IPS-18c (cell line): ENCODE results near the gene PNKP.
A peak's percentile ranks its signal among the peaks of the same experiment; 100 is the strongest.

Experiments used
- H3K4me3 ChIP-seq: 2 replicates; pipeline ENCODE4 v1.7.0; 2013; ENCODE audit warnings: low read depth, mild to moderate bottlenecking, low read length, moderate library complexity; ENCODE audit not compliant: insufficient read depth
- H3K9me3 ChIP-seq: one replicate; pipeline ENCODE4 v1.6.1; 2013; ENCODE audit warnings: mild to moderate bottlenecking, low read length, moderate library complexity; ENCODE audit not compliant: control insufficient read depth, insufficient read depth

PNKP gene

DNA sequence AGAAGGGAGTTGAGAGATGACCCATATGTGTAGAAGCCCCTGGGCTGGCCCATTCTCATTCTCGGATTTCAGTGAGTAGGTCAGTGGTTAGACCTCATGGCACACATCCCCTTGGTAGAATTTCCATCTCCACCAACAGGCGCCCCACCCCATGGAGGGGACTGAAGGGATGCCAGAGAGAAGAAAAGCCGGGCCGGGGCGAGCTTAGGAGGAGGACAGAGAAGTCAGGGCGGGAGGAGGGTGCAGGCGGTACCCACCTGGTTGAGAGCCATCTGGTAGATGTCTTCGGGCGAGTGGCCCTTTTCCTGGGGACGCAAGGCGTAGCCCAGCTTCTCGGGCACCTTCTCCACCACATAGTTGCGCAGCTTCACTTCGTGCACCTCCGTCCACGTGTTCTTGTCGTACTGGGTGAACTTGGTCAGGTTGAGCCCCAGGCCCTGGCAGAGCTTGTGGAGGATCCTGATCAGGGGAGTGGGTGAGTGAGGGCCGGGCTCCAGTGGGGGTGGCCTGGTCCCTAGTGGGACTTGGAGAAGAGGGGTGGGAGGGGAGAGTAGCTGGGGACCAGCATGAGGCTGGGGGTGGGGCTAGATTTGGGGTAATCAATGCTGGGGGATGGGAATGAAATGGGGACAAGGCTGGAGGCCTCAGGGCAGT, 26.8 kb upstream of the PNKP start:
- no peak overlapping the region for H3K4me3 ChIP-seq
- H3K9me3 ChIP-seq, result peaks cover 6% of the 10 kb centered on the region

DNA sequence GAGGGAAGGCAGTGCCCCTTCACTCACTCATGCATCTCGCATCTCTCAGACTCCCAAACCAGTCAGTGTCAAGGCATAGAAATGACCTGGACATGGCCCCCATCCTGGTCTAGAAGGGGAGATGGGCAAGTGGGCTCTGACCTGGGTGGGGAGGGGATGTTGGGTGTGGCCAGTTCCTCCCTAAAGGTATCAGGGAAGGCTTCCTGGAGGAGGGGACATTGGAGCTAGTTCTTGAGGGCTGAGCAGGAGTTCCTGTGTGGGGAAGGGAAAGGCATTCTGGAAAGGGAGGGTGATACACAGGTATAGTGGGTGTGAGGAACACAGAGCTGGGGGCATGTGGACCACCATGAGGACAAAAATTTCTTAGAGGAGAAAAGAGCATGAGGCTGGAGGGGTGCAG, 25.3 kb upstream of the PNKP start:
- Histone ChIP-seq H3K4me3 (no peak overlapping the region), H3K9me3 (peaks cover 6% of the 10 kb centered on the region)

DNA sequence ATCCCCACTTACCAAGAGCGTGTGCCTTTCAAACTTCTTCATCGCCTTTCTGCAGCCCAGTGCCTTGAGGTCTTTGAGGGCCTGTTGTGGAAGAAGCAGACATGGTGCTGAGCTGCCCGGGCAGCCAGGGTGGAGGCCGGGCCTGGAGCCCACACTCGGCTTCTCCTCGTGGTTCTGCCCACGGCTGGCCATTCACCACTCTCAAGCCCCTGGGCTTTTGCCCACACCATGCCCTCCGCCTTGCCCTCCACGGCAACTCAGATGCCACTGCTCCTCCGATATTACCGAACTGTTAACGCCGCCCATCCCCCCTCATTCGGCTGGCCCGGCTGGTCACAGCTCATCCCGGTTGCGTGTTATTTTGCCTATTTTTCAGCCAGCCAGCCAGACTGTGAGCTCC, 24.0 kb upstream of the PNKP start:
- Histone ChIP-seq H3K9me3 (peaks cover 3% of the 10 kb centered on the region), H3K4me3 (no peak overlapping the region)

DNA sequence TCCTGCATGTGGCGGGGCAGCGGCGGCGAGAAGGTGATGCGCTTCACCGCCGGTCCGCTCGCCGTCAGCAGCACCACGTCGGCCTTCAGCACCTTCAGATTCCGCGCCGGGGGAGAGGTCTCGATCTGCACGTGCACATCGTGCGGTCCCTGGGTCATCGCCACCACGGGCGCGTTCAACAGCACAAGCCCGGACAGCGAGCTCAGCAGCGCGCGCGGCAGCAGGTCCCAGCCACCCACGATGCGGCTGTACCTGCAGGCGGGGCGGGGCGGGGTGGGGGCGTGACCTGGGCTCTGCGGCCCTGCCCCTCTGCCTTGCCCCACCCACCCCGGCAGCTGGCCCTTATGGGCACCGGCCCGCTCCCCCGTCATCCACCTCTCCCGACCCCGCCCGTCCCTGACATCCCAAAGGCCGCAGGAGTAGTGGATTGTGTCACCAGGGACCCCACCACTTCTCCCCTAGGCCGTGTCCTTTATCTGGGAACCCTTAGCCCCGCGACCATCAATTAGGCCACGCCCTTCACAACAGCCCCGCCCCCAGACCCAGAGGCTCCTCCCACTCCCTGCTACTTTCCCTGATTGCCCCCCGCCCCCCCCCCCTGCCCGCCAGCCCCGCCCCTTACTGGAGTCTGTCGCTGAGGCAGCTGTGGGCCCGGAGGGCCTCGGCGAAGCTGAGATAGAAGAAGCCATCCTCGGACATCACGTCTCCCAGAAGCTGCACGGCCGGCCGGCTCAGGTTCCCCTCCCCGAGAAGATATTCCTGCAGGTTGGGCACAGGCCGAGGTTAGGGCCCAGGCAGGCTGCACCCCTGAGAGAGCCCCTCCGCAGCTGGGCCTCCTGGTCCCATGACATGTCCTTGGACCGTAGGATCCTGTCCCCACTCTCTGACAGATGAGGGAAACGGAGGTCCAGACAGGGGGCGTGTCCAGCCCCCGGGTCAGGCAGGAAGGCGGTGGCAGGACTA, 23.3 kb upstream of the PNKP start:
- Histone ChIP-seq H3K9me3 (peaks cover 3% of the 10 kb centered on the region), H3K4me3 (peak overlapping the region; percentile 55)

DNA sequence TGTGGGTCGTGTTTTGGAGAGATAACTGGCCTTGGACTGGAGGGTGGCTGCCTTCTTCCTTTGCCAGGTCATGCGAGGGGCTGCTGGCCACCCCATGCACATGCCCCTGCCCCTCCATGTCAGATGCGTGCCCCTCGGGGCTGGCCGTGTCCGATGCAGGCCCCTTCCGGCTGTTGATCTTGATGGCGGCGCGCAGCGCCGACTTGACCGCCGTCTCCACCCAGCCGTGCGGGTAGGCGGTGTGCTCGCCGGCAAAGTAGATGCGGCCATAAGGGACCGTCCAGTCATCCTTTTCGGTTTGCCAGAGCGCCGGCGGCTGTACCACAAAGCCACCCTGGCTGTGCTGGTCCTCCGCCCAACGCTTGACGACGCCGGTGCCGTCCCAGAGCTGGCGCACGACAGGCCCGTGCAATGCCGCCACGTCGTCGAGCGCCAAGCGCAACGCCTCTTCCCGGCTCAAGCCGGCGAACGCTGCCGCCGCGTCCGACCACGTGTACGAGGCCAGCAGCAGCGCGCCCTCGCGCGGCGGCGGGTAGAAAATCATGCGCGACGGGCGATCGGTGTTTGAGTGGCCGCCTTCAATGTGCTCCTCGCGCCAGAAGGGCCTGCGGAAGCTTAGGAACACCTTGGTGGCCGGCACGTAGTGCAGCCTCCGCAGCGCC, 22.4 kb upstream of the PNKP start:
- Histone ChIP-seq H3K4me3 (peak overlapping the region; percentile 55), H3K9me3 (peaks cover 3% of the 10 kb centered on the region)

DNA sequence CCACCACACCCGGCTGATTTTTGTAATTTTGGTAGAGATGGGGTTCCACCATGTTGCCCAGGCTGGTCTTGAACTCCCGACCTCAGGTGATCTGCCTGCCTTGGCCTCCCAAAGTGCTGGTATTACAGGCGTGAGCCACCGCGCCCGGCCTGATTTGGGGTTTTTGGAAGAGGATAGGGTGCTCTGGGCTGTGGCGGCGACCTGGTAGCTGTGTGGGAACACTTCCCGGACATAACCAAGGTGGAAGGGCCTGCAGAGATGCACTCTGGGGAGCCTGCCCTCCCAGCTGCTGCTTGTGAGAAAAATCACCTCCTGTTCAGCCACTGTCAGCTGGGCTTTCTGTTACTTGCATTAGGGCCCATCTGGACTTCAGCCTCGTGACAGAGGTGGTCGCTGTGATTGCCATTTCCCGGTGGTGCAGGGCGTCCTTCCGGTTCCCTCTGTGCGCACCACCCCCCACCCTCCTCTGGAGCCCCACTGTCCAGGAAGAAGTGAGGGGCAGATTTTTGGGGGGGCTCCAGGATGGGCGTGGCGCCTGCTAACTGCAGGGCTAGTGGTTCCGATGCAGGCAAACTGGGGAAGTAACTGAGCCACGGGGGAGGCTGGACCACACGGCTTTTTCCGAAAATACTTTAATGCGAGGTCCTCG, 21.8 kb upstream of the PNKP start:
- H3K4me3 ChIP-seq, result no peak overlapping the region
- peaks cover 3% of the 10 kb centered on the region for H3K9me3 ChIP-seq

DNA sequence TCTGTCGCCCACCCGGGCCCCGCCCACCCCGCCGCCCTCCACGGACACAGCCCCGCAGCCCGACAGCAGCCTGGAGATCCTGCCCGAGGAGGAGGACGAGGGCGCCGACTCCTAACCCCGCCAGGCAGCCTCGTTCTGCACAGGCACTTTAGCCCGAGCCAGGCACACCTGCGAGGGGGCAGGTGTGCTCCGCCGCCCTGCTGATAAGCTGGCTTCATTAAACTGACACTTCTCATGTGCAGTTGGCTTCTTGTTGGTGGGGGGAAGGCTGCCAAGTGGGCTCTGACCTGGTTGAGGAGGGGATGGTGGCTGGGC, 21.1 kb upstream of the PNKP start:
- Histone ChIP-seq H3K4me3 (no peak overlapping the region), H3K9me3 (peaks cover 3% of the 10 kb centered on the region)

DNA sequence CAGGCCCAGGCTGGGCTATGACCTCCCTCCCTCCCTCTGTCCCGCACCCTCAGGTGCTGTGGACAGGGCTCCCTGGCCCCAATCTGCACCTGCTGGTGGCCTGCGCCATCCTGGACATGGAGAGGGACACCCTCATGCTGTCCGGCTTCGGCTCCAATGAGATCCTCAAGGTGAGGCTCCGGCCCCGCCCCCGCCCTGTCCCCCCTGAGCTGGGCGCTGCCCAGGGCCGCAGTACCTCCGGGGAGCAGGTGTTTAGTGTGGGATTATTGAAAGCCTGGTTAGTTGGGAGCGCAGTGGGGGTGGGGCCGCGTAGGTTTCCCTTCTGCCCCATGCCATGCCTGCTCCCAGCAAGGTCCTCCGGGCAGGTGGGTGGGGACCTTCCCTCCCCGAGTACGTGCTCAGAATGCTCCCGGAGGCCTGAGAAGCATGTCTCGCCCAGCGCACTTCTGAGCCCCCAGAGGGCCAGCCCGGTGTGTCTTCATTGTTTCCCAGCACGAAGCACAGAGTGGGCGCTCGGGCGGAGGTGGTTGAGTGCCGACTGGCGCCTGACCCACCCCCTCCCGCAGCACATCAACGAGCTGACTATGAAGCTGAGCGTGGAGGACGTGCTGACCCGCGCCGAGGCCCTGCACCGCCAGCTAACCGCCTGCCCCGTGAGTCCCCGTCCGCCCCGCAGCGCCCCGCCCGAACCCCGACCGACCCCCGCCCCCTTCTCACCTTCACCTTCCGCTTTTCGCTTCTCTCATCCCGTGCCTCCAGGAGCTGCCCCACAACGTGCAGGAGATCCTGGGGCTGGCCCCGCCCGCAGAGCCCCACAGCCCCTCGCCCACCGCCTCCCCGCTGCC, 20.5 kb upstream of the PNKP start:
- no peak overlapping the region for H3K4me3 ChIP-seq
- peaks cover 6% of the 10 kb centered on the region for H3K9me3 ChIP-seq

DNA sequence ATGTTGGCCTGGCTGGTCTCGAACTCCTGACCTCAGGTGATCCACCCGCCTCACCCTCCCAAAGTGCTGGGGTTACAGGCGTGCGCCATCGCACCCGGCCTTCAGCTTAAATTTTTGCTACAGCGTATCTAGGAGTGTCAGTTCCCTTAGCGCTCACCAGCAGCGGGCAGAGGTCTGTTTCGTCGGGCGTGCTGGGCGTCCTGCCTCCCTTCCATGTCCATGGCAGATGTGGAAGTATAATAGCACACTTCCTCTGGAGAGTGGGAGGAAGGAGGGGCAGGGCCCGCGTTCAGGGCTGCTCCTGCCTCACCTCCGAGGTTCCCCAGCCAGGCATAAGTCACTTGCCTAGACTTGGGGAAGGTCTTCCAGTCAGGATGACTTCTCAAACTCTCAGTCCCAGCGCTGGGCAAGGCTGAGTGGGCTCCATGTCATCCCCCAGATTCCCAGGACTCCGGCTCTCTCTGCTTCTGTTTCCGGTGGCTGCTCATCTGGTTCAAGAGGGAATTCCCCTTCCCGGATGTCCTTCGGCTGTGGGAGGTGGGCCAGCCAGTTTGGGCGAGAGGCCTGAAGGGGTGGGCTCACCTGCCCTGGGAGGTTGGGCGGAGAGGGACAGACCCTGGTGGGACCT, 19.8 kb upstream of the PNKP start:
- Histone ChIP-seq H3K4me3 (no peak overlapping the region), H3K9me3 (peaks cover 6% of the 10 kb centered on the region)

DNA sequence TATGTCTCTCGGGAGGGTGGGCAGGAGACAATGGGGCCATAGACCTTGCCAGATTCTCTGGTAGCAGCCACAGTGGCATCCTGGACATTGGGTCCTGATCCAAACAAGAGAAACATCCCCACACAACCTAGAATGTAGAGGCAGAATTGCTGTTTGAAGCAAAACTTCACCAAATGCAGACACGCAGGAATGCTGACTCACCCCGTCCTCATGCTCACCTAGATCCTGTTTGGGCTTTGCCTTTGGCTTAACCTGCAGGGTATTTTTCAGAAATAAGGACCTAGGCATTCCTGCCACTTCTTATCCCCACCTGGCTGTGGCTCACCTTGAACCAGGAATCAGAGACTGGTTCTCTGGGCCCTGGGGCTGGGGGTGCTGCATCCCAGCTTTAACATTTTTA, 17.4 kb upstream of the PNKP start:
- peaks cover 5% of the 10 kb centered on the region for H3K9me3 ChIP-seq
- H3K4me3 ChIP-seq, result no peak overlapping the region

DNA sequence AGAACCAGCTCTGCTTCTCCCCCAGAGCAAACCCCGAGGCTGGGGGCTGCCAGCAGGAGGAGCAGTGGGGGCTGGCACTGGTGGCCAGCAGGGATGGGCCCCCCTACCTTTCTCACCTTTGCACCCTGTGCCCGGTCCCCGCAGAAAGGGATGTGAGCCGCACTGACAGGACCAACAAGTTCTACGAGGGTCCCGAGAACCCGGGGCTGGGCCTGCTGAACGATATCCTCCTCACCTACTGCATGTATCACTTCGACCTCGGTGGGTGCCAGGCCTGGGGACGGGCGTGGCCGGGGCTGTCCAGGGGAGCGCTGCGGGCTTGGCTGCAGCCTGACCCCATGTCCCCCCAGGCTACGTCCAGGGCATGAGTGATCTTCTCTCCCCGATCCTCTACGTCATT, 16.7 kb upstream of the PNKP start:
- H3K9me3 ChIP-seq, result peaks cover 3% of the 10 kb centered on the region
- H3K4me3 ChIP-seq, result no peak overlapping the region

DNA sequence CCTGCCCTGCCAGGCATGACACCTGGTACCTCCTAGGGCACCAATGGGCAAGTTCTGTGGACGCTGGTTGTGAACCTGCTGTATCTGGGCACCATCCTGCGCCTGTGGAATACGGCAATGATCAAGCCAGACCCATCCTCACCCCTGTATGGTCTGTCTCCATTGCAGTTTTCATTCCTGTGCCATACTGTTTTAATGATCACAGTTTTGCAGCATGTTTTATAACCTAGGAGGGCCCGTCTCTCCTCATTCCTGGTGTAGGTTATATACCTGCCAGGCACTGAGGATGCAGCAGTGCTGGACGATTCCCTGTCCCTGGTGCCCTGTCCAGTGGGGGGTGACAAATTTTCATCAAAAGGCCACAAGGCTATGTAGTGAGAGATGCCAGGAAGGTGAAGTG, 15.7 kb upstream of the PNKP start:
- H3K4me3 ChIP-seq, result no peak overlapping the region
- peaks cover 3% of the 10 kb centered on the region for H3K9me3 ChIP-seq

DNA sequence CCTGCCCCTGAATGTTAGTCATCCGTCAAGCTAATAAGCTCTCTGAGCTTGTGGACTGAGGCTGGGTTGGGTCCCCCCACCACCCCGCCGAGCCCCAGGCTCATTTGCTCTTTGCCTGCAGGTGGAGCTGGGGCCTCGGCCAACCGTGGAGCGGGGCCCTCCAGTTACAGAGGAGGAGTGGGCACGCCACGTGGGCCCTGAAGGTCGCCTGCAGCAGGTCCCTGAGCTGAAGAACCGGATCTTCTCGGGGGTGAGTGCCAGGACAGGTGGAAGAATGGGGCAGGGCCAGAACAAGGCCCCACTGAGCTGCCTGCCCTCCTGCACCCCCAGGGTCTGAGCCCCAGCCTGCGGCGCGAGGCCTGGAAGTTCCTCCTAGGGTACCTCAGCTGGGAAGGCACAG, 15.3 kb upstream of the PNKP start:
- Histone ChIP-seq H3K9me3 (peaks cover 3% of the 10 kb centered on the region), H3K4me3 (no peak overlapping the region)

DNA sequence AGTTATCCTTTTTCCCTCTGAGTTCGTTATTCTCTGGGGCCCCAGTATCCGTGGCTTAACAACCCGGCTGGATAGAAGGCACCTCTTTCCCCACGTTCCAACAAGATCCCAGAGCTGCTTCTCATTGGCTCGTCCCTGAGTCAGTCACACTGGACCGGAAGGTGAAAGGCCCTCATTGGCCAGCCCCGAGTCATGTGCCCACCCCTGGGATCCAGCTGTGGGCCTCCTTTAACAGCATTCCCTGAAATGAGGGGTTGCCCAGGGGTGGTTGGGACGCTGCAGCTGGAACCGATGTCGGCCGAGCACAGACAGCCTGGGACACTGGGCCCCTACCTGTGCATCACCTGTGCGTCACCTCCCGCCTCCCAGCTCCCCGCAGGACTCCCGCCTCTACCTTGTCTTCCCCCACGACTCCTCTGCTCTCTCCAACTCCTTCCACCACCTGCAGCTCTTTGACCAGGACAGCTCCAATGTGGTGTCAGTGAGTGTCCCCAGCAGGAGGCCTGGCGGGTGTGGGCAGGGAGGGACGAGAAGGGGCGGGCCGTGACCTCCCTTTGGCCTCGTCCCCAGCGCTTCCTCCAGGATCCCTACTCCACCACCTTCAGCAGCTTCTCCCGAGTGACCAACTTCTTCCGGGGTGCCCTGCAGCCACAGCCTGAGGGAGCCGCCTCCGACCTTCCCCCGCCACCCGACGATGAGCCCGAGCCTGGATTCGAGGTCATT, 14.5 kb upstream of the PNKP start:
- Histone ChIP-seq H3K4me3 (no peak overlapping the region), H3K9me3 (peaks cover 3% of the 10 kb centered on the region)

DNA sequence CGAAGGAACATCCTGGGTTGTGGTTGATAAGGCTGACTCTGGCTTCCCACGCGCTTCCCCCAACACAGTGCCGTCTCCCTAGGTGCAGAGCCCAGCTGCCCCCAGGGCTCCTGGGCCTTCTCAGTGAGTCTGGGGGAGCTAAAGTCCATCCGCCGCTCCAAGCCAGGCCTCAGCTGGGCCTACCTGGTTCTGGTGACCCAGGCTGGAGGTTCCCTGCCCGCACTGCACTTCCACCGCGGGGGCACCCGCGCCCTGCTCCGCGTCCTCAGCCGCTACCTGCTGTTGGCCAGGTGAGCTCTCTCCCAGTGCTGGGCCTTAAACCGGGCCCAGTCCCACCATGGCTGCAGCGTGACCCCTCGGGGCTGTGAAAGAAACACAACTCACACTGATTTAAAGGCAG, 13.8 kb upstream of the PNKP start:
- peaks cover 3% of the 10 kb centered on the region for H3K9me3 ChIP-seq
- H3K4me3 ChIP-seq, result no peak overlapping the region
